NCI-H524 treated with DMSO at 0.1 percent for 48 hours (cell line): Measurements from ENCODE around the gene GJA8.
A peak's percentile ranks its signal among the peaks of the same experiment; 100 is the strongest.
"Not testable (repeated sequence)": the region's sequence is repeated elsewhere in the genome, so short reads cannot be mapped to it uniquely, and the experiment has no call there.

ENCODE experiments used
- DNase-seq: peaks from one replicate; lab custom pipeline; 2025; lab: John Stamatoyannopoulos, UW

Gene GJA8

GRCh38 chr1:147902253-147902845, at the start of gene GJA8:
GJA8 (plus strand) TSS chr1:147902795; CDS start chr1:147907956, 5,161 bp downstream.
- no peak for DNase-seq

DNA sequence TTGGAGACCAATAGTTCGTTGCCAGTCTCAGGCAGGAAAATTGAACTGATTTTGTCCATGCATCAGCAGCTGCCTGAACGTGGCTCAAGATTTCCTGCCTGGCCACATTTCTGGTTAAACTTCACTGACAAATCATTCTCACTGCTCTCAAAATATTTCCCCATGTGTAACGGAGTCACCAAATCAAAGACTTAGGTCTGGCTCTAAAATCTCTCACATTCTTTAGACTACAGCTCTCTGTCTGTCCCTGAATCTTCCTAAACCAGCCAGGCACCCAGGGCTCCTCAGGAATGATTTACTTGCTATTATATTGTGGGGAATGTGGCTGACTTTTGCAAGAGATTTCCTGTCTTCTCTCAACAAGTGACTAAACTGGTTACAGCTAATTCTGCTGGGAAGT, 49.2 kb upstream of the GJA8 start:
- no peak for DNase-seq

DNA sequence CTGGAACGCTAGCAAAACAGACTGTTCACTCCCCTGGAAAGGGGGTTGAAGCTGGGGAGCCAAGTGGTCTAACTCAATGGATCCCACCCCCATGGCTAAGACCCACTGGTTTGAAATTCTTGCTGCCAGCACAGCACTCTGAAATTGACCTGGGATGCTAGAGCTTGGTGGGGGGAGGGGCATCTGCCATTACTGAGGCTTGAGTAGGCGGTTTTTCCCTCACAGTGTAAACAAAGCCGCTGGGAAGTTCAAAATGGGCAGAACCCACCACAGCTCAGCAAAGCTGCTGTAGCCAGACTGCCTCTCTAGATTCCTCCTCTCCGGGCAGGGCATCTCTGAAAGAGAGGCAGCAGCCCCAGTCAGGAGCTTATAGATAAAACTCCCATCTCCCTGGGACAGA, 47.6 kb upstream of the GJA8 start:
- not testable (repeated sequence) for DNase-seq

DNA sequence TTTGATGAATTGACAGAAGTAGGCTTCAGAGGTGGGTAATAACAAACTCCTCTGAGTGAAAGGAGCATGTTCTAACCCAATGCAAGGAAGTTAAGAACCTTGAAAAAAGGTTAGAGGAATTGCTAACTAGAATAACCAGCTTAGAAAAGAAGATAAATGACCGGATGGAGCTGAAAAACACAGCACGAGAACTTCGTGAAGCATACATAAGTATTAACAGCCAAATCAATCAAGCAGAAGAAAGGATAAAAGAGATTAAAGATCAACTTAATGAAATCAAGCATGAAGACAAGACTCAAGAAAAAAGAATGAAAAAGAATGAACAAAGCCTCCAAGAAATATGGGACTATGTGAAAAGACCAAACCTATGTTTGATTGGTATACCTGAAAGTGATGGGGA, 46.6 kb upstream of the GJA8 start:
- DNase-seq = not testable (repeated sequence)

DNA sequence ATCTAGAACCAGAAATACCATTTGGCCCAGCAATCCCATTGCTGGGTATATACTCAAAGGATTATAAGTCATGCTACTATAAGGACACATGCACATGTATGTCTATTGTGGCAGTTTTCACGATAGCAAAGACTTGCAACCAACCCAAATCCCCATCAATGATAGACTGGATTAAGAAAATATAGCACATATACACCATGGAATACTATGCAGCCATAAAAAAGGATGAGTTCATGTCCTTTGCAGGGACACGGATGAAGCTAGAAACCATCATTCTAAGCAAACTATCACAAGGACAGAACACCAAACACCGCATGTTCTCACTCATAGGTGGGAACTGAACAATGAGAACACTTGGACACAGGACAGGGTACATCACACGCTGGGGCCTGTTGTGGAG, 35.4 kb upstream of the GJA8 start:
- not testable (repeated sequence) for DNase-seq

GRCh38 chr1:147878022-147878421, 24.6 kb upstream of the GJA8 start:
- no peak for DNase-seq

- DNase-seq = no peak
Observed at GRCh38 chr1:147879911-147880310, 22.7 kb upstream of the GJA8 start.

- no peak for DNase-seq
Observed at GRCh38 chr1:147882535-147882934, 20.1 kb upstream of the GJA8 start.

GRCh38 chr1:147890177-147890790, 12.3 kb upstream of the GJA8 start:
- no peak for DNase-seq

DNA sequence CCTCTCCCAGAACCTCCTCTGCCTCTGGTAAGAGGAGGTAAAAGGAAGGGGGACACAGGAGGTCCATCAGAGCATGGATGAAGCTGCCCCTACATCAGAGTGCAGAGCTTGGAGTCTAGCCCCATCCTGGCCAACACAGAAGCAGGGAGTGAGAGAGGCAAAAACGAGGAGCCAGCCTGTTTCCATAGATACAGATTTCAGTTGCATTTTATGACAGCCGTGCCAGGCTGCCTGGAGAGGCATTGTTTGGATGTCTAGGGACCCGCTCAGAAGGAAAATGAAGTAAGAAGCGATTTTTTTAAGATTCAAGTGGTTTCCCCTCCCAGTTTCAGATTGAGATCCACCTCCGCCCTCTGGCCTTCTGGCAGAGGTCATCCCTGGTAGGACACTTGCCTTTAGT, 11.5 kb upstream of the GJA8 start:
- no peak for DNase-seq

GRCh38 chr1:147892216-147892615, 10.4 kb upstream of the GJA8 start:
- no peak for DNase-seq

GRCh38 chr1:147892731-147893214, 9.8 kb upstream of the GJA8 start:
- DNase-seq = no peak

DNA sequence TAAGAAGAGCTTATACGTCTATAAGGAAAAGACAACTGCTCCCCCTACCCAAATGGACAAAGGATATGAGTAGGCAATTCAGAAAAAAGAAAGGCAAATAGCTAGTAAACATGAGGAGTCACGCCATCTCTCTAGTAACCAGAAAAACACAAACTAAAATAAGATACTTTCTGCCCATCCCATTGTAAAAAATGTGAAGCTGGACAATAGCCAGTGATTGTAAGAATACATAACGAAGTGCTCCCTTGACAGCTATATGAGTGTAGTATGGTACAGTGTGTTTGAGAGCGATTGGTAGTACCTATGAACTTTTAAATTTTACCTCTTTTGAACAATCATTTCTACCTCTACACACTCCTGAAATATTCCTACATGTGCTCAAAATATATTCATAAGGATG, 7.5 kb upstream of the GJA8 start:
- no peak for DNase-seq

- DNase-seq = no peak
Observed at GRCh38 chr1:147897029-147897752, 5.4 kb upstream of the GJA8 start.

DNA sequence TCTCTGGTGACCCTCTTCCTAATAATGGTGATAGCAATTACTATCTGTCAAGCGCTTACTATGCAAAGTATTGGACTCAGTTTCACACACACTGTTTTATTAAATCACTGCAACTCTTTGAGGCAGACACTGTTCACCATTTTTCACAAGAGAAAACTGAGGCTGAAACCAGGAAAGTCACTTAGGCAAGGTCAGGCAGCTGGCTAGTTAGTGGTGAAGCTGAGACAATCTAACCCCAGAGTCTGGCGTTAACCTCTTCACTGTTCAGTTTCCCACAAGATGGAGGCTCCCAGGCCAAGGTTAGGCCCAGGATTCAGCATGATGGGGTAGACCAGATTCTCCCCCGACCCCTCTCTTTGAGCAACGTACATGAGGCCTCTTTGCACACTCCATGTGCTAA, 4.8 kb upstream of the GJA8 start:
- DNase-seq = no peak

- DNase-seq = no peak
Observed at GRCh38 chr1:147904726-147905125, 2.1 kb downstream of the GJA8 start.

- no peak for DNase-seq
Observed at GRCh38 chr1:147907786-147908509, 5.4 kb downstream of the GJA8 start.

DNA sequence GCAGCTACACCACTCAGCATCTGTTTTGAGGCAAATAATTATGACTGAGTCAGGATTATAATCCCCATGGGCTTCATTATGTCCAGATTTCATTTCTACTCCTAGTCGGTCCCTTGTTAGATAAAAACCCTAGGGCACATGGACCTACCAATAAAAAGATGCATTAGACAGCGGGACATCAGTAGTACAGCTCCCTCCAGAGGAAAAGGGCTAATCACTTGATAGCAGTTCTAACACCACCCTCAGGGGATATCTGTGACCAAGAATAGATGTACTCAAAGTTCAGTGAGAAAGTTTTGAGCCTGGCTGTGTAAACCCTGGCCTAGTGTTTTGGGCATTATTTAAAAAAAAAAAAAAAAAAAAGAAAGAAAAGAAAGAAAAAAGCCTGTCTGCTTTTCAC, 10.0 kb downstream of the GJA8 start:
- DNase-seq = peak; percentile 15

DNA sequence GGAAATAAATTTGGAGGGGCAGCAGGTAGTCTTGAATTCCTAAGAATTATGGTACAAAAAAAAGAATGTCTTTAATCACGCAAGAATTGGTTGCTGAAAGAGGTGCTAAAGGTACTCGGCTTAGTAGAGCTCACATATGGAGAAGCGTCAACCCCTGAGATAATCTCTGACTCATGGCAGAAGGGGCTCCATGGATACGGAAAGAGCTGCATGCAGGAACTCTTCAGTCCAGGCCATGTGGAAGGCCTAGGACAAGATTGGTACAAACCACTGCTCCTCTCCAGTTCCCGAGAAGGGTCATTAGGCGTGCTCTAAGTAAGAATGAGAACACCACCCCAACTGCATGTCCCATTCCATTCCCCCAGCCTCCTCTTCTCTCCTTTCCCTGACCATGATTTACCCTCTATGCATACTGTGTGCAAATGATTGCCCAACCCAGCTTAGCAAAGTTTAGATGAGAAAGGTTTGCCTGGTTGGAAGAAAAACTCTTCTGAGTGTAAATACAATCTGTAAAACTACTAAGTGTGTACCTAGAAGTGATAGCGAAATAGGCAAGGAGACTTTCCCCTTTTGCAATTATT, 10.9 kb downstream of the GJA8 start:
- no peak for DNase-seq

- DNase-seq = no peak
Observed at GRCh38 chr1:147919896-147920295, 17.3 kb downstream of the GJA8 start.

- DNase-seq = no peak
Observed at GRCh38 chr1:147924813-147925212, 22.2 kb downstream of the GJA8 start.

DNA sequence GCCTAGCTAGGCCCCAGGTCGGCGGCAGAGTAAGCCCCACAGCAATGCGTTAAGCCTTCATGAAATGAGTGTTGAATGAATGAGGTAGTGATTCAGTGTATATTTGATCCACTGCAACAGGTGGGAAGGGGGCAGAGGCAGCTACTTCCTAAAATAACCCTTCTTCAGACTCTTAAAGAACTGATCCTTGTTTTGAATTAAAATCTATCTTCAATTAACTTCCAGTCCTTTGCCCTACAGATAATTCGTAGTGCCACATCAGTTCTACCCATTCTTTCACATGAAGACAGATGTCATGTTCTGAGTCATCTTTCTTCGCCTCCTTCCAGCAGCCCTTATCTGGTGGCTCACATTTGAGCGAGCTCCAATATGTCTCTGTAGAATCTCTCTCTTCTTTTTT, 24.6 kb downstream of the GJA8 start:
- not testable (repeated sequence) for DNase-seq
